Psoas muscle (tissue), 8 donors: Measurements from ENCODE around the gene ZBTB7C. TPM values are rescaled to one million over a fixed set of nuclear protein-coding genes. Genes with fewer than 3 reads are reported as not detected.

ENCODE experiments used
- ATAC-seq, 4 donors: fragments of 200-7000 bp; cut with Tn5 transposase; one replicate each; pipeline ENCODE4 v1.9.1; 2020; ENCODE audit warnings: moderate library complexity in 3 of 4, mild to moderate bottlenecking in 2 of 4
- DNase-seq, 2 donors: peaks; one replicate each; pipeline ENCODE4 v3.0.0-alpha.2; 2020
- H3K27ac ChIP-seq: fragments of 200-600 bp; one replicate; pipeline ENCODE4 v1.8.0; 2022
- H3K27me3 ChIP-seq, 3 donors: fragments of 200-600 bp in 1 of 3; one replicate each; pipeline versions ENCODE4 v1.6.1 to v1.8.0; 2013 to 2022; ENCODE audit warnings: low read length in 2 of 3, mild to moderate bottlenecking in 2 of 3, moderate library complexity in 1 of 3; ENCODE audit not compliant: insufficient read depth in 3 of 3
- H3K36me3 ChIP-seq, 2 donors: fragments of 200-600 bp in 1 of 2; one replicate each; pipeline versions ENCODE4 v1.6.1 to v1.8.0; 2013 to 2022; ENCODE audit warnings: low read depth in 1 of 2, mild to moderate bottlenecking in 1 of 2, moderate library complexity in 1 of 2; ENCODE audit not compliant: insufficient read depth in 1 of 2
- H3K4me1 ChIP-seq: fragments of 200-600 bp; one replicate; pipeline ENCODE4 v1.8.0; 2022
- H3K4me3 ChIP-seq: fragments of 200-600 bp; one replicate; pipeline ENCODE4 v1.8.0; 2022; ENCODE audit warnings: mild to moderate bottlenecking
- H3K9me3 ChIP-seq: fragments of 200-600 bp; one replicate; pipeline ENCODE4 v1.8.0; 2022
- WGBS, 3 donors: extraction: QIAGEN DNeasy Blood & Tissue Kit; methylation state at CpG; one replicate each; pipeline versions ENCODE4 v1.1.6 to v1.1.7; 2013; 5-methylcytosine and 5-hydroxymethylcytosine counted together
- intact Hi-C, 2 donors: fragments of 100-400 bp; cut with DNase I; formaldehyde crosslinking; loops; one replicate each; pipeline versions ENCODE4 v1.11.0 to v1.14.2; 2022
- polyA plus RNA-seq, 3 donors: library from polyadenylated mRNA; stranded (reverse); fragments of 200-250 nt; gene quantifications; one replicate each; pipeline ENCODE4 v1.2.3, GENCODE V29; 2013
- total RNA-seq, 4 donors: library from RNA; stranded (reverse); fragmentation: NEBNext Ultra II Directional in 2 of 4; extraction: Animal tissue kit (Norgen Biotek cat#: 25700) in 2 of 4; gene quantifications; one replicate each; pipeline versions ENCODE4 v1.2.1 to v1.2.4, GENCODE V29; 2021 to 2023
- TF ChIP-seq, protein P1 (sequence below): fragments of 200-600 bp; IDR thresholded peaks from one replicate; pipeline ENCODE4 v1.8.0; 2022; ENCODE audit warnings: antibody characterized with exemption
- donor health status: healthy with polysubstance abuse.
- donor health status: DM: no; HTN: no; CAD: no; lungs with moderate emphysema.
- donor health status: Bipolar disorder and iron deficiency.
- donor health status: healthy.
- donor health status: DM: yes; HTN: yes; CAD: no.
- donor health status: DM: no; HTN: no; CAD: no.
- donor health status: DM: no; HTN: no; CAD: no.
- donor health status: DM: yes; HTN: yes; CAD: no.

The ZBTB7C gene
- total and polyA plus RNA-seq, 7 donors: 0.34 to 2.9 (median 0.78) TPM

DNA sequence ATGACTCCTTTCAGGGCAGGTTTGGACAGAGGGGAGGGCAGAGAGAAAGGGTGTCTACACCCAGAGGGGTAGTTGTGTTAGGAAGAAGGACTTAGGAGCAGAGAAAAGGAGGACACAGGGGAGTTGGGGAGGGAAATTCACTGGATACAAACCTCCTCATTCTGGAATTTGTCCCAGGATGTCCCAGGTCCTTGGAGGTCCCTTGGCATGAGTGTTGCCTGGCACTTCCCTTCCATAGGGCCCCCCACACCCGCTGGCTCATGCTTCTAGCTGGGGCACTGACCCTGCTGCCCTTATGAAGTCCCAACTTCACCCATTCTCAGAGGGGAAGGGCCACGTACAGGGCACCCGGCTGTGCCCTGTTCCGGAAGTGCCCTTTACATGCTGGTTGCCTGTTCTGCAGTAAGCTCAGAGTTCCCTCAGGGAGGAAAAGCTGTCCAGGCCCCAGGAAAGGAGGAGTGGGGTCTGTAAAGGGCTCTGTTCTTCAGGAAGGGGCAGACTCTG lies 385.1 kb downstream of the ZBTB7C start:
- H3K9me3 ChIP-seq: no peaks in the 10 kb centered on the region
- H3K4me3 ChIP-seq: no peak overlapping the region
- H3K27me3 ChIP-seq: peaks cover 0 to 4% (median 0%) of the 10 kb centered on the region in 3 donors
- H3K27ac ChIP-seq: no peak overlapping the region
- DNase-seq: no peak
- WGBS, 3 donors: 82 to 93% (median 89%) methylated on average over 4 of the region's 4 CpGs
- H3K4me1 ChIP-seq: peaks cover 8% of the 10 kb centered on the region
- TF ChIP-seq, protein P1, sequence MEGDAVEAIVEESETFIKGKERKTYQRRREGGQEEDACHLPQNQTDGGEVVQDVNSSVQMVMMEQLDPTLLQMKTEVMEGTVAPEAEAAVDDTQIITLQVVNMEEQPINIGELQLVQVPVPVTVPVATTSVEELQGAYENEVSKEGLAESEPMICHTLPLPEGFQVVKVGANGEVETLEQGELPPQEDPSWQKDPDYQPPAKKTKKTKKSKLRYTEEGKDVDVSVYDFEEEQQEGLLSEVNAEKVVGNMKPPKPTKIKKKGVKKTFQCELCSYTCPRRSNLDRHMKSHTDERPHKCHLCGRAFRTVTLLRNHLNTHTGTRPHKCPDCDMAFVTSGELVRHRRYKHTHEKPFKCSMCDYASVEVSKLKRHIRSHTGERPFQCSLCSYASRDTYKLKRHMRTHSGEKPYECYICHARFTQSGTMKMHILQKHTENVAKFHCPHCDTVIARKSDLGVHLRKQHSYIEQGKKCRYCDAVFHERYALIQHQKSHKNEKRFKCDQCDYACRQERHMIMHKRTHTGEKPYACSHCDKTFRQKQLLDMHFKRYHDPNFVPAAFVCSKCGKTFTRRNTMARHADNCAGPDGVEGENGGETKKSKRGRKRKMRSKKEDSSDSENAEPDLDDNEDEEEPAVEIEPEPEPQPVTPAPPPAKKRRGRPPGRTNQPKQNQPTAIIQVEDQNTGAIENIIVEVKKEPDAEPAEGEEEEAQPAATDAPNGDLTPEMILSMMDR: no peak
- intact Hi-C loops: loop anchor here (5.0 kb wide), 2 partner anchors 92 to 252 kb away; partner anchors contain the start of gene SMAD2 (in 1 of the 2)
- H3K36me3 ChIP-seq: no peaks in the 10 kb centered on the region
- no peak for ATAC-seq

DNA sequence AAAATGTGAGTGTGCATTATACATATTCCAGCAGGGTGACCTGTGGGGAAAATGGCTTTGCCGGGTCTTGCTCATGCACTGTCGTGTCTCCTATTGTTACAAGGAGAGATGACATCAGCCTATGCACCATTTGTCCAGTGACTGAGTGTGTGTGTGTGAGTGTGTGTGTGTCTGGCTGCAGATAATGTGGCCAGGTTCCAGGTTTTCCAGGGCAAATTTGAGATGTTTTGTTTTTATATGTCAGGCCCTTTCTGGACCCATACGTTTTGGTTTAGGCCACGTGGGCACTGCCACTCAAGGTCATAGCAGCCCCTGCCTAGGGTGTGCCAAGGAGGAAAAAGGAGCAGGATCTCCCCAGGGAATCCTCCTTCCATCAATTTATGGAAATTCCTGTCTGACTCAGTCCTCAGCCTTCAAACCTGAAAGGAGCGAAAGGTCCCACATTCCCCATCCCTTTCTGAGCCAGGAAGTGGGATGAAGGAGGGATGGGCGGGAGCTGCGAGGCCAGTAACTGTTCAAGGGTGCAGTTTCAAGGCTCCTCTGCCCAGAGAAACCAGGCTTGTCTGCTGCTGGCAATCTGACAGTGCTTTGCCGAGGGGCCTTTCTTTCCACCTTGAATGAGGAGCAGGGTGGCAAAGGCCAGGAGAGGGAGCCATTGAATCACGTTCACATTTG lies 385.7 kb downstream of the ZBTB7C start:
- 20 to 28% (median 22%) methylated on average over 9 of the region's 9 CpGs for WGBS, 3 donors
- no peak overlapping the region for H3K27ac ChIP-seq
- intact Hi-C loops: loop anchor here (2.0 to 5.0 kb wide), 3 partner anchors 91 to 251 kb away; partner anchors contain the start of gene SMAD2 (in 1 of the 2)
- H3K4me3 ChIP-seq: no peak overlapping the region
- peaks cover 8% of the 10 kb centered on the region for H3K4me1 ChIP-seq
- H3K36me3 ChIP-seq: no peaks in the 10 kb centered on the region
- TF ChIP-seq, protein P1: peak; percentile 30
- H3K27me3 ChIP-seq: peaks cover 0 to 4% (median 0%) of the 10 kb centered on the region in 3 donors
- DNase-seq: peak in 1 of 2 donors; percentile 47
- H3K9me3 ChIP-seq: no peaks in the 10 kb centered on the region
- ATAC-seq: peak in 3 of 4 donors; percentile 31 to 55 (median 39)

DNA sequence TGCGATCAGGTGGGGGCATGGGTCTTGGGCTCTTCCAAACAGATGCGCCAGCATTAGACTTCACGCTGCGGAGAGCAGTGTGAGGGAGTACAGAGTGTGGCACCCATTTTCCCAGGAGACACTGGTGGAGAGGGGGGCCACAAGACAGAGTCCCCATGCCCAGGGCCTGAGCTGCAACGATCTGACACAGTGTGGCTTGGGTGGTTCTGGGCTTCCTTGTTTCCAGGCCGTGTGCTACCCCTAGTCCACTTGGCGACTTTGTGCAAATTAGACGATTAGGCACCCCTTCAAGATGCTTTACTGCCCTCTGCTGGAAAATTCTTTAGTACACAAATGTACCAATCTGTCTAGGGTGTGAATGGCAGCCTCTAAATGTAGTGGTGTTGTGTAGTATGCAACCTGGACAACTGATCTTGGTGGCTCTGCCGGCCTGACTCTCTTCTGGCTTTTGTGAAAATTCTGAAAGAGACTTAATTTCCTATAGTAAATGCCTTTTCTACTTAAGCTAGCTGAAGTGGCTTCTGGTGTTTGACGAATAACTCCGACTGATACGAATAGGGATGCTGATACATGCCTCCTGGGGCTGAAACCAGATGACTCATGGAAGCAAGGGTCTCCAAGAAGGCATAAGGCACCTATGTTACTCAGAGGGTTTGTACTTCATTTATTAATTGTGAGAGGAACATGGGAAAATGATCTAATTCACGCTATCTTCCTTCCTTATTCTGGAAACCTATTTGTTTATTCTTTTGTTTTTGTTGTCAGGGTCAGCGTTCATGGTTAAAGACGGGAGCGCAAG lies 386.5 kb downstream of the ZBTB7C start:
- intact Hi-C loops: loop anchor here (2.0 to 5.0 kb wide), 3 partner anchors 90 to 250 kb away; partner anchors contain the start of gene SMAD2 (in 1 of the 2)
- TF ChIP-seq, protein P1: peak; percentile 61

DNA sequence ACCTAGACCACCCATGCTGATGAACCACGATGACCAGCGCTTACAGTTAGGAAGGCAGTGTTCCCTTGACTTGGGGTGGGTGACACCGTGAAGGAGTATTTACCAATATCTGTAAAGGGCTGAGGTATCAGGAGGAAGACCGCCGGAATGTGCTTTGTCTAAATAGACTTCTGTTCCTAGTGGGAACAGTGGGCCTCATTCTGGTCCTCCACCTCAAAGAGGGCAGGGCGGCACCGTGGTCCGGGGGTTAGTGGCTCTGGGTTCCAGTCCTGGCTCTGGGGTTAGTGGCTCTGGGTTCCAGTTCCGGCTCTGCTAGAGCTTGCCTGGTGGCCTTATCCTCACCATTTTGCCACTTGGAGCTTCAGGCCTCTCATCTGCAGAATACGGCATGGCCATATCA lies 387.2 kb downstream of the ZBTB7C start:
- peaks cover 0 to 4% (median 0%) of the 10 kb centered on the region in 3 donors for H3K27me3 ChIP-seq
- peaks cover 5% of the 10 kb centered on the region for H3K4me1 ChIP-seq
- no peaks in the 10 kb centered on the region for H3K36me3 ChIP-seq
- H3K4me3 ChIP-seq: no peak overlapping the region
- DNase-seq: no peak
- no peak overlapping the region for H3K27ac ChIP-seq
- ATAC-seq: no peak
- intact Hi-C loops: loop anchor here (2.0 to 5.0 kb wide), 3 partner anchors 90 to 250 kb away; partner anchors contain the start of gene SMAD2 (in 1 of the 2)
- 89 to 95% (median 92%) methylated on average over 10 of the region's 10 CpGs for WGBS, 3 donors
- H3K9me3 ChIP-seq: no peaks in the 10 kb centered on the region
- TF ChIP-seq, protein P1: no peak

More for the DNA sequence above, 386.5 kb downstream of the ZBTB7C start:
- H3K27ac ChIP-seq: no peak overlapping the region
- ATAC-seq (peak; percentile 72 to 87 (median 78)), DNase-seq (no peak)
- H3K4me3 ChIP-seq: no peak overlapping the region
- H3K4me1 ChIP-seq: peaks cover 8% of the 10 kb centered on the region
- no peaks in the 10 kb centered on the region for H3K36me3 ChIP-seq
- WGBS, 3 donors: 41 to 52% (median 45%) methylated on average over 16 of the region's 16 CpGs
- no peaks in the 10 kb centered on the region for H3K9me3 ChIP-seq
- H3K27me3 ChIP-seq: peaks cover 0 to 4% (median 0%) of the 10 kb centered on the region in 3 donors
